HG02943 (cell line): Measurements from ENCODE around the gene ABHD16B.

ENCODE experiments used
- ATAC-seq: cut with Tn5 transposase; IDR thresholded peaks from one replicate; pipeline ENCODE4 v1.9.1; 2021; ENCODE audit warnings: mild to moderate bottlenecking, low read depth, moderate library complexity; ENCODE audit not compliant: unreplicated experiment

The ABHD16B gene

GRCh38 chr20:63892402-63892801 is 31.1 kb downstream of the ABHD16B start:
- no peak for ATAC-seq

DNA sequence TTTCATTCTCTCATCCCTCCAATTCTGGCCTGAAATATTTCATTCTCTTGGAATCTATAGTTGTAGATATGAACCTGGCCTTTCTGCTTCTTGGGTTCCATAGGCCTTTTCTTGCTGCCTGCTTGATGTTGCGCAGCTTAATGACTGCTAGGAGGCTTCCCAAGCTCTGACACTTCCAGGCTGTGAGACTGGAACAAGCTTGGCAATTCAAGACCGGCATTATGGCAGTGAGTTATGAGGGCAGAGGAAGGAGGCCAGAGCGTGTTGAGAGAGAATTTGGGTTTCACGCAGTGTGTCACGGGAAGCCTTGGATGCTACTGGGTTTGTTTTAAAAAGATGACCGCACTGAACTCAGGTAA is 32.7 kb downstream of the ABHD16B start:
- ATAC-seq: no peak

- ATAC-seq: peak; percentile 80
These were observed 33.3 kb downstream of the ABHD16B start, which contains the start of gene DNAJC5 for GRCh38 chr20:63894358-63895201. TSS of gene DNAJC5 (plus strand) at chr20:63895126. CDS start at chr20:63928346, 33,220 bp downstream.

DNA sequence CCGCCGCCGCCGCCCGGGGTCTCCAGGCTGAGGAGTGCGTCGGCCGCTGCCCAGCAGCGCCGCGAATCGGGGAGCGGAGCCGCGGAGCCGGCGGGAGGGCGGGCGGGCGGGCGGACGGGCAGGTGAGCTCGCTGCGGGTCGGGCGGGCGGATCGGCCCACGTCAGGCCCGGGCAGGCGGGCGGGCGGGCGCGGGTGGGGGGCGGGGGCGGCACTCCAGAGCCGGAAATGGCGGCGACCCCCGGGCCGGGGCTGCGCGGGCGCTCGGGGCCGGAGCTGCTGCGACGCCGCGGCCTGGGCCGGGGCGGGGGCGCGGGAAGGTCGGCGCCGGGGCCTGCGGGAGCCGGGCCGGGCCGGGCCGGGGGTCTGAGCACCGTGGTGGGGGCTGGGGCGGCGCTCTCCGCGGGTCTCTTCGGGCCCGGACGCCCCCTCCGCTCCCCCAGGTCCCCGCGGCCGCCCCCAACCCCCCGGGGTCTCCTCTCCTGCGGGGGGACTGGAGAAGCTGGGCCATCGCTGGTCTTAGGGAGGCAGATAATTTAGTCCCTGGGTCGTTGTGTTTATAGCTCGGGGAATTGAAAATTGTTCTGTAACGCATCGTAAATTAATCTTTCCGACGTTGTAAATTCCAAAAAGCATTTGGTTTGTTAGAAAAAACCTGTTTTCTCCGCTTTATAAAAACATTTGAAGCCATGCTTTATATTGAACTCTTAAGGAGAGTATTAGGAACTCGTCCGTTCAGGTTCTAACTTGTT is 34.1 kb downstream of the ABHD16B start:
- ATAC-seq: no peak

GRCh38 chr20:63895952-63896263 is 34.6 kb downstream of the ABHD16B start:
- ATAC-seq: no peak

DNA sequence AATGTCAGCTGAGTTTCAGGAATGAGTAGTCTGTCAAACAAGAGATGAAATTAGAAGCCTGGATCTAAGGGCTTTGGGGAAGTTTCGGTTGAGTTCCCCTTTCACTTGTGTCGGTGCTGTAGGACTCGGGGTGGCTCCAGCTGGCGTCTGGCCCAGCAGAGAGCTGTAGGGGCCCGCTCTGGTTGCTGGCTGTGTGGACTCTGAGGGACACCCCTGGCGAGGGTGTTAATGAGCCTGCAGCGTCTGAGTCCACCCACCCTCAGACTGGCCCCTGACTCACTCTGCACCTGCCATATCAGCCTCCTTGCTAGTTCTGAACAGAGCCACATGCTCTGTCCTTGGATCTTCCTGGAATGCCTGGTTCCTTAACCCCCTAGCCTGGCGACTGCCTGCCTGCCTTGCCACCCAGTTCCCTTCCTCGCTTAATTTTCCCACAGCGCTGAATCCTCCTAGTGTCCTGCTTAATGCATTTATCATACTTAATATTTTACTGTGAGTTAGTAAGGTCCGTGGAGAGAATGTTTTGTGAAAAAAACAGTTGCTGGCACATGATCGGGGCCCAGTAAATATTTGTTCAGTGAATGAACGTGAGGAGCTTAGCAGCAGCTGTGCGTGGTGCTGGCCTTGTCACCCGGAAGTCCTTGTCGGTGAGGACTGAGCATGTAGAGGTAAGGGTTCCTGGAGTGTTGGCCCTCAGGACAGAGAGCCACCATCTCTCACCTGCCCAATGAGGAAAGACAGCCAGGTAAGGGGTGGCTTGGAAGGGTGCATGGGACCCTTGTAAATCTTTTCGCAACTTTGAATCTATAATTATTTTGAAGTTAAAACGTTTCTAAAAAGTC is 35.2 kb downstream of the ABHD16B start:
- ATAC-seq: no peak

GRCh38 chr20:63897978-63898561 is 36.8 kb downstream of the ABHD16B start:
- ATAC-seq: no peak

DNA sequence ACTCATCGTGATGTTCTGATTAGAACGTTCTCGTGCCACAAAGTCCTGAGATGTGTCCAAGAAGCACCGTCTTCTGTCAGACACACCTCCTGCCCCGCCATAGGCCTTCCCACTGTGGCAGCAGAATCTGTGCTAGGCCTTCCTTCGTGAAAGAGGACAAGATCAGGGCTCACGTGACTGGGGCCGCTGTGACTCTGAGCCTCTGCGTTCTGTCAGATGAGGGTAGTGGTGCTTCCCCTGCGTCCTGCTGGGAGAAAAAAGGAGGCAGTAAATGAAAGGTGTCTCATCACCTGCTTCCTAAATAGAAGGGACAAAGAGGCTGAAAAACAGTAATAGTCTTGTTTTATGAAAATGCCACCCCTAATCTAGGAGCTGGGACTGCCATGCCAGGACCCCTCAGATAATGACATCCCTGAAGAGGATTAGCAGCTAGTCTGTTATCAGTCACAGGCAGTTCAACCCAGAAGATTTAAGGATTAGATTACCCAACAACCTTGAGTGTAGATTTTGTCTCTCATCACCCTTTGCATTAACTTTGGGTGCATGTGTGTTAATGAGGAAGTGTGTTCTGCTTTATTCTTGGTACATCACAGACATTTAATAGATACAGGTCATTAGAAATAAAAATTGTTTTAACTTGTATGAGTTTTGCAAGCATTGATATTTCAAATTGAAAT is 37.7 kb downstream of the ABHD16B start:
- no peak for ATAC-seq

- ATAC-seq: no peak
These were observed 39.1 kb downstream of the ABHD16B start for GRCh38 chr20:63900413-63900812.

- no peak for ATAC-seq
These were observed 42.7 kb downstream of the ABHD16B start for GRCh38 chr20:63903796-63904561.

- no peak for ATAC-seq
These were observed 46.8 kb downstream of the ABHD16B start for GRCh38 chr20:63908008-63908682.

DNA sequence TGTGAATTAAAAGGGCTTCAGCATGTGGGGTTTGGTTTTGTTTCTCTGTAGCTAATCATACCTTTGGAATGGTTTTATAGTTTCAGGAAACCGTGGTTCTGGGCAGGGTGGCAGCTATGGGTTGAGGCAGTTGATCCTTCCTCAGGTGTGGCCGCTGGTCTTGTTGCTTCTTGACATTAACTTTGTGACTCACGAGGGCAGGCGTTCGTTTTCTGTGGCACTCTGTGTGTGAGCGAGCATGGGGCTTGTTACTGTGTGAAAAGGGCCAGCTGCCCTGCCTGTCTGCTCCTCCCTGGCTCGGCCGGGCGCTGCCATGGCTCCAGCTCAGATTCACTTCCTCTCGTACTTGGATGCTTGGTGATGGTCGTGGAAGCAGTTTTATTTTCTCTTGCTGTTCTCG is 49.9 kb downstream of the ABHD16B start:
- no peak for ATAC-seq
